MCF 10A (cell line): ENCODE results near the gene CMC2. TPM values are rescaled to one million over a fixed set of nuclear protein-coding genes. Genes with fewer than 3 reads are reported as not detected.

Experiments used
- BruUV-seq: library from RNA; stranded (reverse); fragments of 400-500 nt; replicated peaks from 2 replicates; lab custom pipeline; 2021; lab: Mats Ljungman, UMichigan
- CTCF ChIA-PET: fragments of 300-600 bp; sonication (Branson Sonifier 250); formaldehyde crosslinking; extraction: SDS; loops from one replicate; lab custom pipeline; 2021; ENCODE audit warnings: antibody characterized with exemption, inconsistent platforms; lab: Yijun Ruan, JAX
- POLR2A ChIA-PET: fragments of 300-600, 350-650 bp; sonication (Branson Sonifier 250); formaldehyde crosslinking; extraction: SDS; loops from one replicate; lab custom pipeline; 2020; ENCODE audit warnings: antibody characterized with exemption, inconsistent platforms; lab: Yijun Ruan, JAX
- DNase-seq: peaks from one replicate; pipeline ENCODE4 v3.0.0-alpha.2; 2018; ENCODE audit not compliant: unreplicated experiment
- H3K27ac Mint-ChIP-seq: one replicate; pipeline ENCODE4 v1.8.0; 2022; ENCODE audit warnings: mild to moderate bottlenecking, low read depth, mixed read lengths; ENCODE audit not compliant: unreplicated experiment
- H3K27me3 Mint-ChIP-seq: one replicate; pipeline ENCODE4 v1.8.0; 2022; ENCODE audit warnings: mixed read lengths; ENCODE audit not compliant: insufficient read depth, unreplicated experiment
- H3K36me3 Mint-ChIP-seq: one replicate; pipeline ENCODE4 v1.8.0; 2022; ENCODE audit warnings: mild to moderate bottlenecking, moderate library complexity, mixed read lengths; ENCODE audit not compliant: insufficient read depth, unreplicated experiment
- H3K4me1 Mint-ChIP-seq: one replicate; pipeline ENCODE4 v1.8.0; 2022; ENCODE audit warnings: mixed read lengths; ENCODE audit not compliant: insufficient read depth, unreplicated experiment
- H3K4me3 Mint-ChIP-seq: one replicate; pipeline ENCODE4 v1.8.0; 2022; ENCODE audit warnings: mild to moderate bottlenecking, moderate library complexity, mixed read lengths; ENCODE audit not compliant: unreplicated experiment
- H3K9me3 Mint-ChIP-seq: one replicate; pipeline ENCODE4 v1.8.0; 2022; ENCODE audit warnings: mixed read lengths; ENCODE audit not compliant: unreplicated experiment
- CTCF ChIP-seq: fragments of 200-600 bp; IDR thresholded peaks from one replicate; pipeline ENCODE4 v1.8.0; 2022; ENCODE audit warnings: antibody characterized with exemption, mild to moderate bottlenecking; ENCODE audit not compliant: unreplicated experiment
- intact Hi-C: fragments of 100-400 bp; cut with micrococcal nuclease; formaldehyde crosslinking; loops from 2 replicates; pipeline ENCODE4 v1.14.1; 2022
- total RNA-seq: library from RNA; stranded (reverse); gene quantifications from 2 replicates; pipeline ENCODE4 v1.2.3, GENCODE V29; 2022

The CMC2 gene
- total RNA-seq, 1 experiment from 2014 or later = 102 TPM

- BruUV-seq = no TSS peak
- ChIA-PET POLR2A (interaction anchor here (0.8 kb wide), 1 partner anchor 9 kb away, joined by 5 read pairs; no protein-coding TSS in a partner anchor), CTCF (interaction anchor here (0.7 to 0.9 kb wide), 3 partner anchors 8 to 160 kb away, joined by 3 to 4 read pairs (median 3); no protein-coding TSS in a partner anchor)
- H3K27ac Mint-ChIP-seq = peak overlapping the region; percentile 21
- H3K4me1 Mint-ChIP-seq = peaks cover 13% of the 10 kb centered on the region
- intact Hi-C loops = no loop called here
- H3K36me3 Mint-ChIP-seq = peaks cover 17% of the 10 kb centered on the region
- H3K27me3 Mint-ChIP-seq = no peaks in the 10 kb centered on the region
- no peak for DNase-seq
- no peaks in the 10 kb centered on the region for H3K9me3 Mint-ChIP-seq
- no peak overlapping the region for H3K4me3 Mint-ChIP-seq
- no peak for TF ChIP-seq CTCF
Observed at GRCh38 chr16:80984124-80984892, 22.4 kb downstream of the CMC2 start.

- Mint-ChIP-seq H3K27me3 (no peaks in the 10 kb centered on the region), H3K9me3 (no peaks in the 10 kb centered on the region), H3K4me1 (peaks cover 12% of the 10 kb centered on the region), H3K36me3 (peaks cover 19% of the 10 kb centered on the region), H3K4me3 (no peak overlapping the region), H3K27ac (no peak overlapping the region)
- ChIA-PET POLR2A (interaction anchor here (1.4 kb wide), 1 partner anchor 10 kb away, joined by 3 read pairs; no protein-coding TSS in a partner anchor), CTCF (no interaction called here)
- intact Hi-C loops = no loop called here
- DNase-seq = no peak
- BruUV-seq = no TSS peak
- TF ChIP-seq CTCF = no peak
Observed at GRCh38 chr16:80982646-80983045, 24.0 kb downstream of the CMC2 start.

- Mint-ChIP-seq H3K36me3 (peaks cover 15% of the 10 kb centered on the region), H3K4me3 (no peak overlapping the region), H3K9me3 (no peaks in the 10 kb centered on the region), H3K27me3 (no peaks in the 10 kb centered on the region), H3K27ac (no peak overlapping the region), H3K4me1 (no peaks in the 10 kb centered on the region)
- ChIA-PET CTCF (no interaction called here), POLR2A (interaction anchor here (0.6 to 1.2 kb wide), 3 partner anchors 12 to 34 kb away, joined by 3 to 4 read pairs (median 3); partner anchors contain the start of genes CENPN and CMC2)
- intact Hi-C loops = no loop called here
- BruUV-seq = no TSS peak
- TF ChIP-seq CTCF = no peak
- no peak for DNase-seq
Observed at GRCh38 chr16:80981103-80981502, 25.6 kb downstream of the CMC2 start.

- Mint-ChIP-seq H3K4me3 (no peak overlapping the region), H3K36me3 (peaks cover 21% of the 10 kb centered on the region), H3K9me3 (no peaks in the 10 kb centered on the region), H3K4me1 (peaks cover 5% of the 10 kb centered on the region), H3K27ac (peak overlapping the region; percentile 39), H3K27me3 (no peaks in the 10 kb centered on the region)
- no peak for DNase-seq
- CTCF ChIA-PET = interaction anchor here (0.5 to 0.6 kb wide), 2 partner anchors 896 to 898 kb away, joined by 3 to 5 read pairs; no protein-coding TSS in a partner anchor
- TF ChIP-seq CTCF = no peak
- BruUV-seq = no TSS peak
- intact Hi-C loops = no loop called here
- POLR2A ChIA-PET = no interaction called here
Observed at GRCh38 chr16:80976946-80977345, 29.7 kb downstream of the CMC2 start.
